CD4-positive, alpha-beta memory T cell (primary cell): ENCODE data around the gene WDR59. TPM values are rescaled to one million over a fixed set of nuclear protein-coding genes. Genes with fewer than 3 reads are reported as not detected.

ENCODE experiments used
- CTCF ChIA-PET: fragments of 350-600 bp; sonication (Branson Sonifier 250); formaldehyde crosslinking; loops from one replicate; lab custom pipeline; 2021; ENCODE audit warnings: inconsistent platforms; ENCODE audit not compliant: partially characterized antibody; lab: Charles Lee
- POLR2A ChIA-PET: fragments of 350-600 bp; sonication (Branson Sonifier 250); formaldehyde crosslinking; loops from one replicate; lab custom pipeline; 2021; ENCODE audit not compliant: partially characterized antibody; lab: Charles Lee
- DNase-seq, 5 donors: peaks; one replicate each; pipeline versions ENCODE4 v3.0.0 to v3.0.0-alpha.2; 2020 to 2022; ENCODE audit warnings: mixed read lengths in 1 of 5
- H3K27ac ChIP-seq: one replicate; pipeline ENCODE4 v1.7.0; 2013; ENCODE audit warnings: low read depth, low read length
- H3K27me3 ChIP-seq: 2 replicates; pipeline ENCODE4 v1.7.0; 2013; ENCODE audit warnings: mild to moderate bottlenecking, low read length, moderate library complexity; ENCODE audit not compliant: insufficient read depth
- H3K36me3 ChIP-seq: 2 replicates; pipeline ENCODE4 v1.7.0; 2013; ENCODE audit warnings: mild to moderate bottlenecking, low read length, moderate library complexity; ENCODE audit not compliant: insufficient read depth
- H3K4me1 ChIP-seq: 2 replicates; pipeline ENCODE4 v1.7.0; 2013; ENCODE audit warnings: mild to moderate bottlenecking, low read length, moderate library complexity; ENCODE audit not compliant: insufficient read depth
- H3K4me3 ChIP-seq, 2 donors: one replicate each; pipeline ENCODE4 v1.7.0; 2013; ENCODE audit warnings: low read length in 2 of 2, mild to moderate bottlenecking in 1 of 2
- H3K9me3 ChIP-seq, 2 donors: one replicate each; pipeline ENCODE4 v1.7.0; 2013; ENCODE audit warnings: low read length in 2 of 2, control low read depth in 1 of 2; ENCODE audit not compliant: control insufficient read depth in 1 of 2
- H3K27ac Mint-ChIP-seq, 7 donors: one replicate each; pipeline ENCODE4 v1.8.0; 2020 to 2021; ENCODE audit warnings: mixed read lengths in 7 of 7, mild to moderate bottlenecking in 6 of 7, inconsistent platforms in 3 of 7, moderate library complexity in 3 of 7
- H3K27me3 Mint-ChIP-seq, 2 donors: one replicate each; pipeline ENCODE4 v1.8.0; 2020 to 2021; ENCODE audit warnings: mixed read lengths in 2 of 2
- H3K36me3 Mint-ChIP-seq, 2 donors: one replicate each; pipeline ENCODE4 v1.8.0; 2020 to 2021; ENCODE audit warnings: mixed read lengths in 2 of 2, inconsistent platforms in 1 of 2, mild to moderate bottlenecking in 1 of 2
- H3K4me1 Mint-ChIP-seq, 4 donors: one replicate each; pipeline ENCODE4 v1.8.0; 2020 to 2021; ENCODE audit warnings: mixed read lengths in 4 of 4, mild to moderate bottlenecking in 1 of 4
- H3K4me3 Mint-ChIP-seq, 8 donors: one replicate each; pipeline ENCODE4 v1.8.0; 2020 to 2021; ENCODE audit warnings: mixed read lengths in 8 of 8, mild to moderate bottlenecking in 7 of 8, moderate library complexity in 6 of 8, inconsistent platforms in 3 of 8
- H3K9me3 Mint-ChIP-seq, 8 donors: one replicate each; pipeline ENCODE4 v1.8.0; 2020 to 2021; ENCODE audit warnings: mixed read lengths in 8 of 8, mild to moderate bottlenecking in 5 of 8, inconsistent platforms in 3 of 8, moderate library complexity in 1 of 8
- intact Hi-C: fragments of 100-400 bp; cut with micrococcal nuclease; formaldehyde crosslinking; loops from one replicate; pipeline ENCODE4 v1.15.1; 2023
- polyA plus RNA-seq, 2 donors: library from polyadenylated mRNA; unstranded; fragments of 300-500 nt; fragmentation: Illumina TruSeq; gene quantifications; one replicate each; pipeline ENCODE4 v1.2.3, GENCODE V29; 2021
- total RNA-seq, 2 experiments: library from RNA; stranded (reverse); gene quantifications; one replicate each; pipeline ENCODE4 v1.2.3, GENCODE V29; 2021

WDR59 gene
- total and polyA plus RNA-seq, 4 experiments from 2014 or later = 11.0 to 127 (median 68.2) TPM

DNA sequence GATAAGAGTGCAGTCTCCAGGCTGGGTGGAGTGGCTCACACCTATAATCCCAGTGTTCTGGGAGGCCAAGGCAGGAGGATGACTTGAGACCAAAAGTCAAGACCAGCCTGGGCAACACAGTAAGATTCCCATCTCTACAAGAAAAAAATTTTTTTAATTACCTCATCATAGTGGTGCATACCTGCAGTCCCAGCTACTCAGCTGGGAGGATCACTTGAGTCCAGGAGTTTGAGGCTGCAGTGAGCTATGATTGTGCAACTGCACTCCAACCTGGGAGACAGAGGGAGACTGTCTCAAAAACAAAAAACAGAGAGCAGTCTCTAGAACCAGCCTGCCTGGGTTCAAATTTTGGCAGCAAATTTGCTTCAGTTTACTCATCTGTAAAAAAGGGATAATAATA is 45.2 kb downstream of the WDR59 start:
- DNase-seq = no peak

DNA sequence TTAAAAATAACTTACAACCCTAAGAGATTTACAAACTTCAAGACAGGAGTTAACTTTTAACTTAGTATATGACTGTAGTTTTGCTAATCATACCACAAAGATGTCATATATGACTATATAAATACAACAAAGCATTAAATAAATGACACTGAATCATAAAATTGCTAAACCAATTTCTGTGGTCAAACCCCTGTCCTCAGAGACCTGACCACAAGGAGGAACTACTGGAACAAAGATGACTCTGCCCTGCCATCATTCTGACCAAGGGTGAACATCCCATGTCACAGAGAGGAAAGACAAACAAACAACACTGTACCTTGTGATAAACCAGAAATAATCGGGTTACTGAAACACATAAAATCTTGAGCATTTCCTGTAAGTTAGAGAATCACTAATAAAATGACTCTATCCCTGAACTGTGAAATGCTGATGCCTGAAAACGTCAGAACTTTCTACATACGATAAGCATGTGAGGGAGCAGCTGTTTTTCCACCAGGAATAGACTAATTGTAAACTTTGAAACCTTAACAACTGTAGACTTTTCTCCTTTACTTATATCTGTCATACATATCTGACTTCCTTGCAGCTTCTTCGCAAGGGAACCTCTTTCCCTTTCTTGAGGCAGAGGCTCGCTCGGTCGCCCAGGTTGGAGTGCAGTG is 47.9 kb downstream of the WDR59 start:
- peaks cover 30% of the 10 kb centered on the region for H3K36me3 ChIP-seq
- no peaks in the 10 kb centered on the region for H3K9me3 Mint-ChIP-seq
- CTCF ChIA-PET = no interaction called here
- peaks cover 0 to 5% (median under 1%) of the 10 kb centered on the region in 4 donors for H3K4me1 Mint-ChIP-seq
- no peak overlapping the region for H3K4me3 ChIP-seq
- no peak for DNase-seq
- POLR2A ChIA-PET = no interaction called here
- no peaks in the 10 kb centered on the region for H3K27me3 ChIP-seq
- intact Hi-C loops = no loop called here
- no peak overlapping the region for H3K4me3 Mint-ChIP-seq
- H3K27me3 Mint-ChIP-seq = no peaks in the 10 kb centered on the region
- H3K36me3 Mint-ChIP-seq = peaks cover 43 to 61% of the 10 kb centered on the region in 2 donors
- peak overlapping the region in 3 of 7 donors; percentile 27 to 71 (median 51) for H3K27ac Mint-ChIP-seq
- H3K27ac ChIP-seq = no peak overlapping the region
- H3K4me1 ChIP-seq = no peaks in the 10 kb centered on the region
- H3K9me3 ChIP-seq = no peaks in the 10 kb centered on the region

More for the DNA sequence above, 45.2 kb downstream of the WDR59 start:
- H3K9me3 ChIP-seq = no peaks in the 10 kb centered on the region
- no peaks in the 10 kb centered on the region for H3K27me3 Mint-ChIP-seq
- no peaks in the 10 kb centered on the region for H3K9me3 Mint-ChIP-seq
- no peak overlapping the region for H3K27ac ChIP-seq
- POLR2A ChIA-PET = no interaction called here
- H3K4me1 ChIP-seq = no peaks in the 10 kb centered on the region
- intact Hi-C loops = no loop called here
- no peak overlapping the region for H3K4me3 Mint-ChIP-seq
- peaks cover 29% of the 10 kb centered on the region for H3K36me3 ChIP-seq
- no peak overlapping the region for H3K27ac Mint-ChIP-seq
- CTCF ChIA-PET = no interaction called here
- H3K36me3 Mint-ChIP-seq = peaks cover 46 to 66% of the 10 kb centered on the region in 2 donors
- H3K4me1 Mint-ChIP-seq = peaks cover 0 to 5% (median 2%) of the 10 kb centered on the region in 4 donors
- no peak overlapping the region for H3K4me3 ChIP-seq
- H3K27me3 ChIP-seq = no peaks in the 10 kb centered on the region

DNA sequence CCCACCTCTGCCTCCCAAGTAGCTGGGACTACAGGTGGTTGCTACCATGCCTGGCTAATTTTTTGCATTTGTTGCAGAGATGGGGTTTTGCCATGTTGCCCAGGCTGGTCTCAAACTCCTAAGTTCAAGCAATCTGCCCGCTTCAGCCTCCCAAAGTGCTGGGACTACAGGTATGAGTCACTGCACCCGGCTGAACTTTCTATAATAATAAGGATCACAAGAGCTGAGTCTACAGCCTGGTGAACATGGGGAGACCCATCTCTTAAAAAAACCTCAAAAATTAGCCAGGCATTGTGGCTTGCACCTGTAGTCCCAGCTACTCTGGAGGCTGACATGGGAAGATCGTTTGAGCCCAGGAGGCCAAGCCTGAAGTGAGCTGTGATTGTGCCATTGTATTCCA is 53.5 kb downstream of the WDR59 start:
- intact Hi-C loops = loop anchor here (5.0 kb wide), 1 partner anchor 224 kb away; no protein-coding TSS in a partner anchor
- H3K4me3 ChIP-seq = no peak overlapping the region
- no peaks in the 10 kb centered on the region for H3K27me3 ChIP-seq
- no peaks in the 10 kb centered on the region for H3K9me3 ChIP-seq
- no peak overlapping the region for H3K27ac ChIP-seq
- Mint-ChIP-seq H3K9me3 (no peaks in the 10 kb centered on the region), H3K36me3 (peaks cover 35 to 45% of the 10 kb centered on the region in 2 donors), H3K4me3 (no peak overlapping the region), H3K27me3 (no peaks in the 10 kb centered on the region), H3K27ac (no peak overlapping the region), H3K4me1 (peaks cover 0 to 1% (median 0%) of the 10 kb centered on the region in 4 donors)
- ChIA-PET POLR2A (no interaction called here), CTCF (interaction anchor here (1.0 kb wide), 1 partner anchor 119 kb away, joined by 3 read pairs; no protein-coding TSS in a partner anchor)
- DNase-seq = no peak
- H3K36me3 ChIP-seq = peaks cover 13% of the 10 kb centered on the region
- H3K4me1 ChIP-seq = no peaks in the 10 kb centered on the region

DNA sequence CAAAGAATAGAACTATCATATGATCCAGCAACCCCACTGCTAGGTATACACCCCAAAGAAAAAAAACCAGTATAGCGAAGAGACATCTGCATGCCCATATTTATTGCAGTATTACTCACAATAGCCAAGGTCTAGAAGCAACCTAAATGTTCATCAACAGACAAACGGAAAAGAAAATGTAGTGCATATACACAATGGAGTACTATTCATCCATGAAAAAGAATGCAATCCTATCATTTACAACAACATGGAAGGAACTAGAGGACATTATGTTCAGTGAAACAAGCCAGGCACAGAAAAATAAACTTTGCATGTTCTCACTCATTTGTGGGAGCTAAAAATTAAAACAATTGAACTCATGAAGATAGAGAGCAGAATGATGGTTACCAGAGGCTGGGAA is 55.3 kb downstream of the WDR59 start:
- CTCF ChIA-PET = no interaction called here
- H3K27ac ChIP-seq = no peak overlapping the region
- intact Hi-C loops = loop anchor here (5.0 kb wide), 1 partner anchor 222 kb away; no protein-coding TSS in a partner anchor
- H3K4me3 Mint-ChIP-seq = no peak overlapping the region
- no peak overlapping the region for H3K27ac Mint-ChIP-seq
- H3K4me3 ChIP-seq = no peak overlapping the region
- no peaks in the 10 kb centered on the region for H3K9me3 ChIP-seq
- no peaks in the 10 kb centered on the region for H3K27me3 ChIP-seq
- no peaks in the 10 kb centered on the region for H3K9me3 Mint-ChIP-seq
- H3K4me1 Mint-ChIP-seq = peaks cover 0 to 1% (median 0%) of the 10 kb centered on the region in 4 donors
- DNase-seq = no peak
- H3K36me3 Mint-ChIP-seq = peaks cover 42 to 46% of the 10 kb centered on the region in 2 donors
- H3K36me3 ChIP-seq = peaks cover 13% of the 10 kb centered on the region
- H3K4me1 ChIP-seq = no peaks in the 10 kb centered on the region
- H3K27me3 Mint-ChIP-seq = no peaks in the 10 kb centered on the region
- POLR2A ChIA-PET = no interaction called here

DNA sequence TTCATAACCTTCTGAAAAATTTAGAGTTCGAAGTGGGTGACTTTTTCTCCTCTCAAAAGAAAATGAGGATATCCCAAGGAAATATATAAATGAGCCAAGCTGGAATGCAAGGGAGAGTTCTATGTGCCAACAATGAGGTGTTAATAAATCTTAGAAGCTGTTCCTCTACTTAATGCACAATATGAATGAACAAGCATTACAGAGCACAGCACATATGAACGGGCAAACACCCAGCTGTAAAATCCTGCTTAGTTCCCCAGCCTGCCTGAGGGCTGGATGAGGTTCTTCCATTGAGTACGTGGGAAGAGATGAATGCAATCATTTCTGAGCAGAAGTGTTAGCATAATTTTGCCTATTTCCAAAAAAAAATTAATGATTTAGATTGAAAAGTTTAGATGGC is 58.1 kb downstream of the WDR59 start:
- no peak overlapping the region for H3K4me3 ChIP-seq
- H3K36me3 Mint-ChIP-seq = peaks cover 49 to 51% of the 10 kb centered on the region in 2 donors
- CTCF ChIA-PET = interaction anchor here (0.8 to 1.3 kb wide), 2 partner anchors 62 to 184 kb away, joined by 3 read pairs; no protein-coding TSS in a partner anchor

DNA sequence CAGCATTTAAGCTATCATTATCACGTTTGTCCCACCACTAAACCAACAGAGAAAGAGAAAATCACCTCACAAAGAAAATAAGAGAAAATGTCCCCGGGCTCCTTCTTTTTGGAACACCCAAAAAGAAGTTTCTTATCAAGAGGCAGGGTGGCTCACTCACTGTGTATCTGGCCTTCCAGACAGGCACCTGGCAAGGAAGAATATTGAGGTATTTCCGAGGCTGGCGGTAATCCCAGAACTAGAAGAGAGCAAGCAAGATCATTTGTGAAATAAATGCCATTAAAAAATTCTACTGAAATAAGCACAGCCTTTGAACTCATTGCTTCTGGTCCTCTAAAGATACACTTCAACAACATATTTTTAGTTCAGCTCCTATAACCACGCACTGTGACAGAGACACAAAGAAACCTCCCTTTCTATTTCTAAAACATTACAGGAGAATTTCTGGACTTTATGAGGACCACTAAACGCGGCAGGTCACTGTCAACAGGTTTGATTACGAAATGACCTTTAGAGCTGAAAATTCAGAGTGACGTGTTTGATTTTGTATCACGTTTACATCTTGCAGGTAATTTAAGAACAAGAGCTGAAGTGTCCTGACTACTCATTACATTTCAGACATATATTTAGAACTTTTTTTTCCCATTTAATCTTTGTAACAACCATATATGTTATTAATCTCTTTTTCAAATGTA is 61.0 kb downstream of the WDR59 start:
- Histone ChIP-seq H3K27me3 (no peaks in the 10 kb centered on the region), H3K9me3 (no peaks in the 10 kb centered on the region), H3K27ac (no peak overlapping the region), H3K4me1 (no peaks in the 10 kb centered on the region), H3K4me3 (no peak overlapping the region), H3K36me3 (peaks cover 19% of the 10 kb centered on the region)
- Mint-ChIP-seq H3K27ac (peak overlapping the region in 3 of 7 donors; percentile 15 to 40 (median 25)), H3K27me3 (no peaks in the 10 kb centered on the region), H3K36me3 (peaks cover 60 to 64% of the 10 kb centered on the region in 2 donors), H3K4me3 (no peak overlapping the region), H3K9me3 (no peaks in the 10 kb centered on the region), H3K4me1 (no peaks in the 10 kb centered on the region)
- ChIA-PET CTCF (interaction anchor here (1.3 kb wide), 1 partner anchor 61 kb away, joined by 3 read pairs; no protein-coding TSS in a partner anchor), POLR2A (no interaction called here)
- intact Hi-C loops = no loop called here
- no peak for DNase-seq

More for the DNA sequence above, 58.1 kb downstream of the WDR59 start:
- H3K27ac ChIP-seq = no peak overlapping the region
- no peaks in the 10 kb centered on the region for H3K9me3 ChIP-seq
- H3K36me3 ChIP-seq = peaks cover 16% of the 10 kb centered on the region
- intact Hi-C loops = no loop called here
- Mint-ChIP-seq H3K4me3 (no peak overlapping the region), H3K27me3 (no peaks in the 10 kb centered on the region), H3K27ac (no peak overlapping the region), H3K9me3 (no peaks in the 10 kb centered on the region), H3K4me1 (no peaks in the 10 kb centered on the region)
- DNase-seq = no peak
- POLR2A ChIA-PET = no interaction called here
- H3K4me1 ChIP-seq = no peaks in the 10 kb centered on the region
- no peaks in the 10 kb centered on the region for H3K27me3 ChIP-seq
